ENCODE results near the gene IRX2.

- TF ChIP-seq CTCF (IDR thresholded peaks at IDR 0.05; ENCODE audit: insufficient read depth, low read depth, low read length): no peak
- TF ChIP-seq EZH2 (IDR thresholded peaks at IDR 0.05; ENCODE audit: insufficient read depth, low read length): no peak
Observed at GRCh38 chr5:2779459-2779858, 28.0 kb upstream of the IRX2 start.

Data from astrocyte (in vitro differentiated cells and primary cell).